GM21528 (cell line): Measurements from ENCODE around the gene CRKL.
"Not testable (repeated sequence)": the region's sequence is repeated elsewhere in the genome, so short reads cannot be mapped to it uniquely, and the experiment has no call there.

Experiments used
- ATAC-seq: cut with Tn5 transposase; IDR thresholded peaks from one replicate; pipeline ENCODE4 v1.9.1; 2021; ENCODE audit warnings: mild to moderate bottlenecking, moderate library complexity; ENCODE audit not compliant: unreplicated experiment, low FRiP score

Gene CRKL

GRCh38 chr22:20901093-20902033 lies 15.8 kb upstream of the CRKL start:
- ATAC-seq, result not testable (repeated sequence)

DNA sequence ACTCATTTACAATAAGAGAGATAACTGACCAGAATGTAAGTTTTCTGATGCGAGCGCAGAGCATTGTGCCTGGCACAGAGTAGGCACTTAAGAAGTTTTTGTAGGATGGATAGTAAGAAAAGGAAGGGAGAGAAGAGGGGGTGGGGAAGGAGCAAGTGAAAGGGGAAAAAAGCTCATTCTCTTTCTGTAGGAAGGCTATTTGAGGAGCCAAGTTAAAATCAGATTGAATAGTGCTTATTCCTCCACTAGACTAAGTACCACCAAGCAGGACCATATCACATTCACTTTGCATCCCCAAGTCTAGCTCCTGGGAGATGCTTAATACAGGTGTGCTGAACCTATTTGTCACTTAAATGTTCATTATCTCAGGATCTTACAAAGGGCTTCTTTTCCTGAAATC lies 14.1 kb upstream of the CRKL start:
- no peak for ATAC-seq

- ATAC-seq, result no peak
Observed at GRCh38 chr22:20904008-20904979, 12.9 kb upstream of the CRKL start.

- no peak for ATAC-seq
Observed at GRCh38 chr22:20904980-20905355, 12.2 kb upstream of the CRKL start.

- ATAC-seq, result no peak
Observed at GRCh38 chr22:20905415-20906386, 11.5 kb upstream of the CRKL start.

GRCh38 chr22:20906387-20906767 lies 10.8 kb upstream of the CRKL start:
- no peak for ATAC-seq

GRCh38 chr22:20908717-20909116 lies 8.5 kb upstream of the CRKL start:
- ATAC-seq, result not testable (repeated sequence)

DNA sequence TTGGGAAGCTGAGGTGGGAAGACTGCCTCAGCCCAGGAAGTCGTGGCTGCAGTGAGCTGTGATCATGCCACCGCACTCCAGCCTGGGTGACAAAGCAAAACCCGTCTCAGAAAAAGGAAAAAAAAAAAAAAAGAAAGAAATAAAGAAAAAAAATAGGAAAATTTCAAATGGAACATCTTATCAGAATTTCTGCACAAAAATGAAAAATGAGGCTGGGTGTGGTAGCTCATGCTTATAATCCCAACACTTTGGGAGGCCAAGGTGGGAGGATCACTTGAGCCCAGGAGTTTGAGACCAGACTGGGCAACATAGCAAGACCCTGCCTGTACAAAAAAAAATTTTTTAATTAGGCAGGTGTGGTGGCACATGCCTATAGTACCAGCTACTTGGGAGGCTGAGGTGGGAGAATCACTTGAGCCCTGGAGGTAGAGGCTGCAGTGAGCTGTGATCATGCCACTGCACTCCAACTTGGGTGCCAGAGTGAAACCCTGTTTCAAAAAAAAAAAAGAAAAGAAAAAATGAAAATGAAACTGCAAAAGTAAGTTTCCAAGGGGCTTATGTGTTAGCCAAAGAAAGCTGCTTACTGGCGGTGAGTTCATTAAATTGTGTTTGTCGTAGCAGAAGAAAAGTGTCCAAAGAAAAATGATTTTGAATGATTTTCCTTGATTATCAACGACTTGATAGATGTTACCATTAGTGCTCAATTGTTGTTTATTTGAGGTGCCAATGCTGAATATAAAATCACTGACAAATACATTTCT lies 7.5 kb upstream of the CRKL start:
- no peak for ATAC-seq

GRCh38 chr22:20912494-20912893 lies 4.7 kb upstream of the CRKL start:
- ATAC-seq, result no peak

DNA sequence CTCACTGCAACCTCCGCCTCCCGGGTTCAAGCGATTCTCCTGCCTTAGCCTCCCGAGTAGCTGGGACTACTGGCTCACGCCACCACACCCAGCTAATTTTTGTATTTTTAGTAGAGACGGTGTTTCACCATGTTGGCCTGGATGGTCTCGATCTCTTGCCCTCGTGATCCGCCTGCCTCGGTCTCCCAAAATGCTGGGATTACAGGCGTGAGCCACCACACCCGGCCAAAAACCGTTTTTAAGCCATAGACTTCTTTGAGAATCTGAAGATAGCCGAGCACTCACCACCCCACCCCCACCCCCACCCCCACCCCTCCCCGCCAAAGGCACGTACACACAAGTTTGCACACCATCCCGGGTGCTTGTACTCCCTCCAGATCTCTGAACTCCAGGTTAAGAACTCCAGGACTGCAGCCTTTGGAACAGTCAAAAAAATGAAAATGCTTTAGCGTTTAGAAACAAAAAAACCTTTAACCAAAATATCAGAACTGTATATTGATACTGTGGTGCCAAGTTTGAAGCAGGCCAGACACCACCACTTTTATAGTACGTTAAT lies 1.5 kb downstream of the CRKL start:
- no peak for ATAC-seq

- ATAC-seq, result no peak
Observed at GRCh38 chr22:20919718-20920117, 2.5 kb downstream of the CRKL start.

- ATAC-seq, result no peak
Observed at GRCh38 chr22:20920881-20921203, 3.6 kb downstream of the CRKL start.

DNA sequence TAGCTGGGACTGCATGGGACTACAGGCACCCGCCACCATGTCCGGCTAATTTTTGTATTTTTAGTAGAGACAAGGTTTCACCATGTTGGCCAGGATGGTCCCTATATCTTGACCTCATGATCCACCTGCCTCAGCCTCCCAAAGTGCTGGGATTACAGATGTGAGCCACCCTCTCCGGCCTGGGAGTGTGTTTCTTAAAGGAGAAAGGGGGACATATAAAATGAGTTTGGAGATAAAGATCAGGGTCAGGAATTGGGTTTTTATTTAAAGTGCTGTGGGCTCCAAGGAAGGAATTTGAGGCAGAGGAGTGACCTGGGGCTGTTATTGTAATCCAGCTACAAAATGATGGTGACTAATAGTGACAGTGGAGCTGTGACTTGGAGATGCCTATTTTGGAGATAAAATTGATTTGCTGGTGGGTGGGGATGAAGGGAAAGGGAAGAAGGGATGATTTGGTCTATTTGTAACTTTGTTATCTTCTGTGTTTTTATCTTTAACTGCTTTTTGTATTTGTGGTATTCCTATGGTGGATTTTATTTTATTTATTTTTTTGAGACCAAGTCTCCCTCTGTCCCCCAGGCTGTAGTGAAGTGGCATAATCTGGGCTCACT lies 5.0 kb downstream of the CRKL start:
- no peak for ATAC-seq

- no peak for ATAC-seq
Observed at GRCh38 chr22:20926243-20926642, 9.0 kb downstream of the CRKL start.

DNA sequence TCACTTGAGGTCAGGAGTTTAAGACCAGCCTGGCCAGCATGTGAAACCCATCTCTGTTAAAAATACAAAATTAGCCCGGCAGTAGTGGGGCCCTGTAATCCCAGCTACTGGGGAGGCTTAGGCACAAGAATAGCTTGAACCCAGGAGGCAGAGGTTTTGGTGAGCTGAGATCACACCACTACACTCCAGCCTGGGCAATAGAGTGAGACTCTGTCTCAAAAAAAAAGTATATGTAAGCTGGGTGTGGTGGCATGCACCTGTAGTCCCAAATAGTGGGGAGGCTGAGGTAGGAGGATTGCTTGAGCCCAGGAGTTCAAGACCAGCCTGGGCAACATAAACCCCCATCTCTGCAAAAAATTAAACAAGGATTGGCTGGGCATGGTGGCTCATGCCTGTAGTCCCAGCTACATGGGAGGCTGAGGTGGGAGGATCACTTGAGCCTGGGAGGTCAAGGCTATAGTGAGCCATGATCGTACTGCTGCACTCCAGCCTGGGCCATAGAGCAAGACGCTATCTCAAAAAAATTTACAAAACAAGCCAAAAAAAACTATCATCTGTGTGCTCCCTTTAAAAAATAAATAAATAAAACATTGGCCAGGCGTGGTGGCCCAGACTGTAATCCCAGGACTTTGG lies 10.8 kb downstream of the CRKL start:
- ATAC-seq, result no peak

DNA sequence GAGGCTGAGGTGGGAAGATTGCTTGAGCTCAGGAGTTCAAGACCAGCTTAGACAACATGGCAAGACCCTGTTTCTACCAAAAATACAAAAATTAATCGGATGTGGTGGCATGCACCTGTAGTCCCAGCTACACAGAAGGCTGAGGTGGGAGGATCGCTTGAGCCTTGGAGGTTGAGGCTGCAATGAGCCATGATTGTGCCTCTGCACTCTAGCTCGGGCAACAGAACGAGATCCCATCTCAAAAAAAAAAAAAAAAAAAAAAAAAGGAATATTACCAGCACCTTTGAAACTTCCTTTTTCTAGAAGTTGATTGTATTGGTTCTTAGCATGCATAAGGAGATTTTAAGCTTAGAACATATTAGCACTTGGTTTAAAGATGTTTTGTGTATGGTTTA lies 11.4 kb downstream of the CRKL start:
- no peak for ATAC-seq

DNA sequence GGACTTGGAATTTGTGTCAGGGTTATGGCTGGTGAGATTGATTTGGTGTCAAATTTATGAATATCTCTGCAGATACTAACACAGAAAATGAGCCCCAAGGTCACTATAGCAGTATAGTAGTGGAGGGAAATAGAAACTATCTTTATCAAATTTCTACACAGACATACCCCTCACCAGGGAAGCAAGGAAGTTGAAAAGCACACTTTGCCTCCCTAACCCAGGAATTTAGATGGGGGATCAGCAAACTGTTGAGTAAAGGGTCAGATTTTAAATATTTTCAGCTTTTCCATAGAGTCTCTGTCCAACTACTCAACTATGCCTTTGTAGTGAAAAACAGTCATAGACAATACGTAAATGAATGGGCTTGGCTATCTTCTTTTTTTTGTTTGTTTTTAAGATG lies 12.8 kb downstream of the CRKL start:
- ATAC-seq, result no peak

- ATAC-seq, result not testable (repeated sequence)
Observed at GRCh38 chr22:20930435-20930834, 13.2 kb downstream of the CRKL start.
